PC-3 (cell line): Measurements from ENCODE around the gene LAMA3.

ENCODE experiments used
- EZH2 ChIP-seq: fragments of 300-600 bp; sonication (generic); IDR thresholded peaks from one replicate; pipeline ENCODE4 v1.6.1; 2017; ENCODE audit warnings: antibody characterized with exemption, mild to moderate bottlenecking, low read length; ENCODE audit not compliant: unreplicated experiment
- EZH2phosphoT487 ChIP-seq: fragments of 300-600 bp; sonication (generic); IDR thresholded peaks from 2 replicates; pipeline ENCODE4 v1.6.1; 2018; ENCODE audit warnings: mild to moderate bottlenecking, antibody characterized with exemption, low read length, borderline replicate concordance
- TF ChIP-seq, protein P1 (sequence below): fragments of 300-600 bp; sonication (generic); conservative IDR thresholded peaks from 2 replicates; pipeline ENCODE4 v1.5.1; 2017; ENCODE audit warnings: antibody characterized with exemption, low read depth, mild to moderate bottlenecking, low read length

DNA sequence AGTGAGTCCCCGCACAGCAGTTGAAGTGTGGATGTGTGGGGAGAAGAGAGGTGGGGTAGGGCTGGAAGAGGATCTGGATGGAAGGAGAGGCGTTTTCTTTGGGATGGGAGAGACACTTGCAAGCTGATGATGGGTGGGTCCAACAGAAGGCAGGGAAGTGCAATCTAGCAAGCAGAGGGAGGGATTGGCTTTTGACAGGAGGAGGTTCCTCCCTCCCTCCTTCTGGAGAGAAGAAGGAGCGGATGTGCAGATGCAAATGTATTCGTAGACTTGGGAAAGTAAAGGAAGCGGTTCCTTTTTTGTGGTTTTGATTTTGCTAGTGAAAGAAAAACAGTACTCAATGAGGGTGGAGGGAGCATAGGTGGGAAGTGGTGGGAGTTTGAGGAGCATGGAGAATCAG is 48.9 kb downstream of the LAMA3 start:
- TF ChIP-seq, protein P1, sequence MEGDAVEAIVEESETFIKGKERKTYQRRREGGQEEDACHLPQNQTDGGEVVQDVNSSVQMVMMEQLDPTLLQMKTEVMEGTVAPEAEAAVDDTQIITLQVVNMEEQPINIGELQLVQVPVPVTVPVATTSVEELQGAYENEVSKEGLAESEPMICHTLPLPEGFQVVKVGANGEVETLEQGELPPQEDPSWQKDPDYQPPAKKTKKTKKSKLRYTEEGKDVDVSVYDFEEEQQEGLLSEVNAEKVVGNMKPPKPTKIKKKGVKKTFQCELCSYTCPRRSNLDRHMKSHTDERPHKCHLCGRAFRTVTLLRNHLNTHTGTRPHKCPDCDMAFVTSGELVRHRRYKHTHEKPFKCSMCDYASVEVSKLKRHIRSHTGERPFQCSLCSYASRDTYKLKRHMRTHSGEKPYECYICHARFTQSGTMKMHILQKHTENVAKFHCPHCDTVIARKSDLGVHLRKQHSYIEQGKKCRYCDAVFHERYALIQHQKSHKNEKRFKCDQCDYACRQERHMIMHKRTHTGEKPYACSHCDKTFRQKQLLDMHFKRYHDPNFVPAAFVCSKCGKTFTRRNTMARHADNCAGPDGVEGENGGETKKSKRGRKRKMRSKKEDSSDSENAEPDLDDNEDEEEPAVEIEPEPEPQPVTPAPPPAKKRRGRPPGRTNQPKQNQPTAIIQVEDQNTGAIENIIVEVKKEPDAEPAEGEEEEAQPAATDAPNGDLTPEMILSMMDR = no peak
- TF ChIP-seq EZH2 (no peak), EZH2phosphoT487 (no peak)
